A549 (cell line): Measurements from ENCODE around the gene NDUFA13. TPM values are rescaled to one million over a fixed set of nuclear protein-coding genes. Genes with fewer than 3 reads are reported as not detected.

ENCODE experiments used
- ATAC-seq, 2 experiments: fragments of 200-7000 bp in 1 of 2; fragments of >200 bp in 1 of 2; cut with Nextera tagmentation in 1 of 2; cut with Tn5 transposase in 1 of 2; 3 replicates each; pipeline versions ENCODE4 v1.8.0 to v1.9.1; 2018 to 2020; ENCODE audit warnings: mild to moderate bottlenecking in 1 of 2, moderate library complexity in 1 of 2
- CTCF ChIA-PET: fragments of 300-600 bp; sonication (Branson Sonifier 250); formaldehyde crosslinking; extraction: SDS; loops from one replicate; lab custom pipeline; 2021; ENCODE audit warnings: antibody characterized with exemption, inconsistent platforms; lab: Yijun Ruan, JAX
- POLR2A ChIA-PET: fragments of 350-600 bp; formaldehyde crosslinking; extraction: SDS; loops from one replicate; lab custom pipeline; 2021; ENCODE audit warnings: antibody characterized with exemption, inconsistent platforms; lab: Yijun Ruan, JAX
- DNase-seq, 2 experiments: peaks; one replicate each; pipeline versions ENCODE4 v3.0.0 to v3.0.0-alpha.2; 2011 to 2016; ENCODE audit warnings: low read depth in 1 of 2, low spot score in 1 of 2
- FAIRE-seq: peaks from 2 replicates; lab custom pipeline; 2011; peaks lifted over from hg19 to GRCh38; lab: Jason Lieb, UNC
- H3K27ac ChIP-seq, 2 experiments: fragments of >200 bp; sonication (Bioruptor Twin); formaldehyde crosslinking; 3 replicates each; pipeline ENCODE4 v1.5.1; 2016 to 2017
- H3K4me1 ChIP-seq: fragments of >200 bp; sonication (Bioruptor Twin); formaldehyde crosslinking; 3 replicates; pipeline ENCODE4 v1.6.1; 2016
- H3K4me2 ChIP-seq: fragments of >200 bp; sonication (Bioruptor Twin); formaldehyde crosslinking; 3 replicates; pipeline ENCODE4 v1.6.1; 2016
- H3K4me3 ChIP-seq: fragments of >200 bp; sonication (Bioruptor Twin); formaldehyde crosslinking; 3 replicates; pipeline ENCODE4 v1.5.1; 2016
- H3K9me3 ChIP-seq: fragments of >200 bp; sonication (Bioruptor Twin); formaldehyde crosslinking; 3 replicates; pipeline ENCODE4 v1.6.1; 2016
- BHLHE40 ChIP-seq: IDR thresholded peaks from 2 replicates; pipeline ENCODE4 v1.6.1; 2012; ENCODE audit warnings: low read depth, low read length, inconsistent platforms
- CHD2 ChIP-seq: fragments of 150-350 bp; IDR thresholded peaks from 2 replicates; pipeline ENCODE4 v1.6.1; 2014; ENCODE audit warnings: low read length; ENCODE audit not compliant: partially characterized antibody
- CTCF ChIP-seq: fragments of >200 bp; sonication (Bioruptor Twin); formaldehyde crosslinking; IDR thresholded peaks from 3 replicates; pipeline ENCODE4 v1.5.1; 2016
- ELK1 ChIP-seq: fragments of 150-350 bp; IDR thresholded peaks from 2 replicates; pipeline ENCODE4 v1.6.1; 2014; ENCODE audit warnings: low read depth, mild to moderate bottlenecking, low read length
- FOSL2 ChIP-seq, 2 experiments: fragments of 450-650 bp in 1 of 2; fragments of >200 bp in 1 of 2; sonication (Bioruptor Twin) in 1 of 2; formaldehyde crosslinking; IDR thresholded peaks; 2 replicates each; pipeline versions ENCODE4 v1.5.0 to v1.6.1; 2016 to 2020; ENCODE audit warnings: mild to moderate bottlenecking in 1 of 2, moderate library complexity in 1 of 2
- FOXS1 ChIP-seq: fragments of 250-450 bp; sonication (Bioruptor Pico); IDR thresholded peaks from 2 replicates; pipeline ENCODE4 v1.5.0; 2020; ENCODE audit warnings: mild to moderate bottlenecking, moderate library complexity
- HDAC2 ChIP-seq: fragments of 200-600 bp; sonication (generic); IDR thresholded peaks from 2 replicates; pipeline ENCODE4 v1.6.1; 2016
- KDM1A ChIP-seq: fragments of 200-600 bp; sonication (generic); IDR thresholded peaks from 2 replicates; pipeline ENCODE4 v1.6.1; 2016; ENCODE audit warnings: low read depth, mild to moderate bottlenecking
- KDM5A ChIP-seq: fragments of 200-600 bp; sonication (generic); IDR thresholded peaks from 2 replicates; pipeline ENCODE4 v1.6.1; 2016; ENCODE audit warnings: antibody characterized with exemption, mild to moderate bottlenecking
- MAZ ChIP-seq: fragments of 150-350 bp; IDR thresholded peaks from 2 replicates; pipeline ENCODE4 v1.6.1; 2014; ENCODE audit warnings: antibody characterized with exemption, low read depth, low read length, borderline replicate concordance
- NFE2L2 ChIP-seq: fragments of 150-350 bp; conservative IDR thresholded peaks from 2 replicates; pipeline ENCODE4 v1.6.1; 2014; ENCODE audit warnings: low read length
- POLR2AphosphoS2 ChIP-seq: conservative IDR thresholded peaks from 2 replicates; pipeline ENCODE4 v1.6.1; 2012; ENCODE audit warnings: low read length, improper control_type of control experiment, inconsistent platforms
- RARB ChIP-seq: fragments of 250-450 bp; sonication (Bioruptor Pico); IDR thresholded peaks from 2 replicates; pipeline ENCODE4 v1.8.0; 2021; ENCODE audit warnings: mild to moderate bottlenecking, moderate library complexity
- REST ChIP-seq: fragments of 200-600 bp; sonication (generic); IDR thresholded peaks from 2 replicates; pipeline ENCODE4 v1.6.1; 2016; ENCODE audit warnings: antibody characterized with exemption, mild to moderate bottlenecking, moderate library complexity
- RFX5 ChIP-seq: fragments of 450-650 bp; IDR thresholded peaks from 2 replicates; pipeline ENCODE4 v1.7.1; 2014; ENCODE audit warnings: antibody characterized with exemption, mild to moderate bottlenecking, moderate library complexity
- RNF2 ChIP-seq: fragments of 200-600 bp; sonication (generic); IDR thresholded peaks from 2 replicates; pipeline ENCODE4 v1.6.1; 2016; ENCODE audit warnings: low read depth, mild to moderate bottlenecking, antibody characterized with exemption, moderate library complexity, borderline replicate concordance
- USF2 ChIP-seq: fragments of 450-650 bp; IDR thresholded peaks from 2 replicates; pipeline ENCODE4 v1.6.1; 2014; ENCODE audit warnings: antibody characterized with exemption
- ZFP36 ChIP-seq: fragments of 450-650 bp; IDR thresholded peaks from 2 replicates; pipeline ENCODE4 v1.6.1; 2014; ENCODE audit warnings: borderline replicate concordance; ENCODE audit not compliant: partially characterized antibody
- WGBS: methylation state at CpG from one replicate; pipeline ENCODE4 v1.1.6; 2017; ENCODE audit errors: missing lambda C conversion rate; 5-methylcytosine and 5-hydroxymethylcytosine counted together
- polyA plus RNA-seq, 4 experiments: library from polyadenylated mRNA; depleted of rRNA in 3 of 4; stranded (reverse); fragments of >200 nt; fragmentation: RNase III in 1 of 4; extraction: RNeasy Plus Mini Kit Qiagen cat#74134 plus additional on column Dnase treatment in 1 of 4; gene quantifications; 2 replicates in 3 of 4; 3 replicates in 1 of 4; pipeline ENCODE4 v1.2.3, GENCODE V29; 2011 to 2017
- TF ChIP-seq, protein P1 (sequence below): IDR thresholded peaks from 2 replicates; pipeline ENCODE4 v1.6.1; 2012

Gene NDUFA13
- polyA plus RNA-seq, 2 of the 4 experiments (the other 2 are of a cell fraction) = 197 to 253 TPM

GRCh38 chr19:19563348-19563848 lies 47.4 kb downstream of the NDUFA13 start:
- TF ChIP-seq HDAC2 (no peak), NFE2L2 (no peak), RARB (CRISPR knock-in tag) (no peak), POLR2AphosphoS2 (no peak), CHD2 (no peak), KDM5A (no peak), FOSL2 (IDR thresholded peaks at IDR 0.05) (no peak), FOSL2 (CRISPR knock-in tag; IDR thresholded peaks at IDR 0.05) (no peak), KDM1A (no peak), ZFP36 (no peak)
- Histone ChIP-seq H3K9me3 (no peaks in the 10 kb centered on the region), H3K4me1 (no peaks in the 10 kb centered on the region), H3K27ac (no peak overlapping the region), H3K4me3 (no peak overlapping the region), H3K4me2 (no peak overlapping the region)
- FAIRE-seq (no peak), ATAC-seq (no peak), DNase-seq (no peak)
- WGBS = 97% methylated on average over 12 of the region's 17 CpGs
- CTCF ChIA-PET = interaction anchor here (0.8 kb wide), 1 partner anchor 9 kb away, joined by 4 read pairs; no protein-coding TSS in a partner anchor
- POLR2A ChIA-PET = no interaction called here

DNA sequence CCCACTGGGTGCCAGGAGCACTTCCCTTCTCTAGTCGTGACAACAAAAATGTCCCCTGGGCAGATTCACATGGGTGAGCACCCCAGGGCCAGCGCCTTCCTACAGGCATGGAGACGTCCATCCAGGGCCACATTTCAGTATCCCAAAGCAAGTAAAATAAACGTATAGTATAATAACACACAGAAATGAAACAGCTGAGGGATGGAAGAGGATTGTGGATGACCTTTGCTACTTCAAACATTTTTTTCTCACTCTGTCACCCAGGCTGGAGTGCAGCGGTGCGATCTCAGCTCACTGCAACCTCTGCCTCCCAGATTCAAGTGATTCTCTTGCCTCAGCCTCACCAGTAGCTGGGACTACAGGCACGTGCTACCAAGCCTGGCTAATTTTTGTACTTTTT lies 50.3 kb downstream of the NDUFA13 start:
- H3K27ac ChIP-seq = no peak overlapping the region
- POLR2A ChIA-PET = no interaction called here
- no peak for FAIRE-seq
- no peak for DNase-seq
- no peak overlapping the region for H3K4me2 ChIP-seq
- TF ChIP-seq, protein P1, sequence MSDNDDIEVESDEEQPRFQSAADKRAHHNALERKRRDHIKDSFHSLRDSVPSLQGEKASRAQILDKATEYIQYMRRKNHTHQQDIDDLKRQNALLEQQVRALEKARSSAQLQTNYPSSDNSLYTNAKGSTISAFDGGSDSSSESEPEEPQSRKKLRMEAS = no peak
- TF ChIP-seq MAZ (no peak), FOSL2 (IDR thresholded peaks at IDR 0.05) (no peak), FOSL2 (CRISPR knock-in tag; IDR thresholded peaks at IDR 0.05) (no peak), CHD2 (no peak), CTCF (no peak), USF2 (no peak), RFX5 (no peak), ELK1 (no peak), FOXS1 (no peak), KDM1A (no peak), RNF2 (no peak), NFE2L2 (no peak), KDM5A (no peak), REST (no peak), BHLHE40 (no peak)
- WGBS = 69% methylated on average over 7 of the region's 7 CpGs
- H3K4me3 ChIP-seq = no peak overlapping the region
- no peaks in the 10 kb centered on the region for H3K4me1 ChIP-seq
- CTCF ChIA-PET = no interaction called here
- no peaks in the 10 kb centered on the region for H3K9me3 ChIP-seq
- no peak for ATAC-seq
